Measurements from ENCODE around the gene MSL3B.

DNA sequence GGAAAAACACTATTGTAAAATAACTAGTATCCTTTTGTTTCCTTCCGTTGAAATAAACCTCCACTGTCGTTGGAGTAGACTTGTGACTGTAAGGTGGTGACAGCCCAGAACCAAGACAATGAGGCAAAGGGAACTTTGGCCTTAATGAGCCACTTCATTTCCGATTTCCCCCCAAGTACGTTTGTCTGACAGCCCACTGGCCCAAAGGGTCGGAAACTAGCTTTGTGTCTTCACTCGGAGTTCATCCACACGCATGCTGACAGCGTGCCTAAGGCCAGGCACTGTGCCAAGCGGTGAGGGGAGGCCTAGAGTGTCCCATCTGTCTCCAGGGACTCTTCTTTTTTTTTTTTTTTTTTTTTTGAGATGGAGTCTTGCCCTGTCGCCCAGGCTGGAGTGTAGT is 34.8 kb downstream of the MSL3B start:
- TF ChIP-seq, protein P1, sequence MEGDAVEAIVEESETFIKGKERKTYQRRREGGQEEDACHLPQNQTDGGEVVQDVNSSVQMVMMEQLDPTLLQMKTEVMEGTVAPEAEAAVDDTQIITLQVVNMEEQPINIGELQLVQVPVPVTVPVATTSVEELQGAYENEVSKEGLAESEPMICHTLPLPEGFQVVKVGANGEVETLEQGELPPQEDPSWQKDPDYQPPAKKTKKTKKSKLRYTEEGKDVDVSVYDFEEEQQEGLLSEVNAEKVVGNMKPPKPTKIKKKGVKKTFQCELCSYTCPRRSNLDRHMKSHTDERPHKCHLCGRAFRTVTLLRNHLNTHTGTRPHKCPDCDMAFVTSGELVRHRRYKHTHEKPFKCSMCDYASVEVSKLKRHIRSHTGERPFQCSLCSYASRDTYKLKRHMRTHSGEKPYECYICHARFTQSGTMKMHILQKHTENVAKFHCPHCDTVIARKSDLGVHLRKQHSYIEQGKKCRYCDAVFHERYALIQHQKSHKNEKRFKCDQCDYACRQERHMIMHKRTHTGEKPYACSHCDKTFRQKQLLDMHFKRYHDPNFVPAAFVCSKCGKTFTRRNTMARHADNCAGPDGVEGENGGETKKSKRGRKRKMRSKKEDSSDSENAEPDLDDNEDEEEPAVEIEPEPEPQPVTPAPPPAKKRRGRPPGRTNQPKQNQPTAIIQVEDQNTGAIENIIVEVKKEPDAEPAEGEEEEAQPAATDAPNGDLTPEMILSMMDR (IDR thresholded peaks at IDR 0.05): no peak
- TF ChIP-seq POLR2A (IDR thresholded peaks at IDR 0.05): no peak

Measured in Peyer's patch (tissue), 4 donors.